Gastroesophageal sphincter (tissue), 3 donors: ENCODE results near the gene SPAG16.

ENCODE experiments used
- CTCF ChIP-seq, 4 experiments: fragments of 200-600 bp in 2 of 4; fragments of 450-650 bp in 2 of 4; sonication (generic) in 1 of 4; IDR thresholded peaks; one replicate each; pipeline ENCODE4 v1.5.1; 2017 to 2019; ENCODE audit warnings: antibody characterized with exemption in 4 of 4, mild to moderate bottlenecking in 2 of 4, moderate library complexity in 2 of 4
- EP300 ChIP-seq: sonication (generic); formaldehyde crosslinking; IDR thresholded peaks from one replicate; pipeline ENCODE4 v1.6.1; 2017; ENCODE audit warnings: antibody characterized with exemption, mild to moderate bottlenecking
- POLR2A ChIP-seq, 2 donors: fragments of 450-650 bp; IDR thresholded peaks; one replicate each; pipeline ENCODE4 v1.6.1; 2017; ENCODE audit warnings: antibody characterized with exemption in 2 of 2, mild to moderate bottlenecking in 2 of 2, moderate library complexity in 1 of 2
- POLR2AphosphoS5 ChIP-seq: sonication (generic); formaldehyde crosslinking; IDR thresholded peaks from one replicate; pipeline ENCODE4 v1.6.1; 2017; ENCODE audit warnings: antibody characterized with exemption

- no peak for TF ChIP-seq CTCF (IDR thresholded peaks at IDR 0.05)
- TF ChIP-seq POLR2A (IDR thresholded peaks at IDR 0.05), result no peak
- no peak for TF ChIP-seq POLR2AphosphoS5
- no peak for TF ChIP-seq EP300
Observed at GRCh38 chr2:214203214-214203613, 919.0 kb downstream of the SPAG16 start.
